GM19463 (cell line): ENCODE measurements around the gene PRTG.
"Not testable (repeated sequence)": the region's sequence is repeated elsewhere in the genome, so short reads cannot be mapped to it uniquely, and the experiment has no call there.

Experiments
- ATAC-seq: cut with Tn5 transposase; IDR thresholded peaks from one replicate; pipeline ENCODE4 v1.9.1; 2021; ENCODE audit warnings: mild to moderate bottlenecking, moderate library complexity; ENCODE audit not compliant: unreplicated experiment

PRTG gene

GRCh38 chr15:55742927-55743728 lies at the start of gene PRTG:
TSS of gene PRTG (minus strand) at chr15:55743152. CDS start at chr15:55742931, 221 bp downstream.
- ATAC-seq, result no peak

- ATAC-seq, result no peak
Measured at GRCh38 chr15:55791551-55792400, 48.8 kb upstream of the PRTG start.

GRCh38 chr15:55789066-55789660 lies 46.2 kb upstream of the PRTG start:
- ATAC-seq, result no peak

- no peak for ATAC-seq
Measured at GRCh38 chr15:55786341-55786740, 43.4 kb upstream of the PRTG start.

GRCh38 chr15:55785593-55785992 lies 42.6 kb upstream of the PRTG start:
- ATAC-seq, result not testable (repeated sequence)

GRCh38 chr15:55784286-55784685 lies 41.3 kb upstream of the PRTG start:
- no peak for ATAC-seq

GRCh38 chr15:55782901-55783300 lies 39.9 kb upstream of the PRTG start:
- ATAC-seq, result no peak

GRCh38 chr15:55780292-55780691 lies 37.3 kb upstream of the PRTG start:
- no peak for ATAC-seq

GRCh38 chr15:55778932-55779331 lies 36.0 kb upstream of the PRTG start:
- ATAC-seq, result no peak

GRCh38 chr15:55775316-55775715 lies 32.4 kb upstream of the PRTG start:
- no peak for ATAC-seq

- no peak for ATAC-seq
Measured at GRCh38 chr15:55774113-55774970, 31.4 kb upstream of the PRTG start.

GRCh38 chr15:55770806-55771205 lies 27.9 kb upstream of the PRTG start:
- ATAC-seq, result no peak

GRCh38 chr15:55770261-55770660 lies 27.3 kb upstream of the PRTG start:
- no peak for ATAC-seq

- ATAC-seq, result no peak
Measured at GRCh38 chr15:55768670-55769185, 25.8 kb upstream of the PRTG start.

GRCh38 chr15:55766676-55767075 lies 23.7 kb upstream of the PRTG start:
- ATAC-seq, result no peak

- no peak for ATAC-seq
Measured at GRCh38 chr15:55764398-55764797, 21.4 kb upstream of the PRTG start.

GRCh38 chr15:55758580-55758986 lies 15.6 kb upstream of the PRTG start:
- no peak for ATAC-seq

GRCh38 chr15:55753433-55753832 lies 10.5 kb upstream of the PRTG start:
- not testable (repeated sequence) for ATAC-seq

- no peak for ATAC-seq
Measured at GRCh38 chr15:55750706-55751105, 7.8 kb upstream of the PRTG start.
